BLaER1 treated with 17β-estradiol and CSF1 and Interleukin-3, amounts not matched to agents 10 nM and 100 nM (cell line): ENCODE measurements around the gene PHKG2.

ENCODE experiments used
- H3K27ac ChIP-seq, 11 experiments: shearing (Covaris generic); formaldehyde crosslinking; 2 replicates each; pipeline ENCODE4 v1.8.1; 2022
- H3K27me3 ChIP-seq, 11 experiments: shearing (Covaris generic); formaldehyde crosslinking; 2 replicates each; pipeline ENCODE4 v1.8.1; 2022
- H3K36me3 ChIP-seq, 11 experiments: shearing (Covaris generic); formaldehyde crosslinking; 2 replicates each; pipeline ENCODE4 v1.8.1; 2022
- H3K4me1 ChIP-seq, 10 experiments: shearing (Covaris generic); formaldehyde crosslinking; 2 replicates each; pipeline ENCODE4 v1.8.1; 2022
- H3K4me2 ChIP-seq, 11 experiments: shearing (Covaris generic); formaldehyde crosslinking; 2 replicates each; pipeline ENCODE4 v1.8.1; 2022
- H3K4me3 ChIP-seq, 10 experiments: shearing (Covaris generic); formaldehyde crosslinking; 2 replicates each; pipeline ENCODE4 v1.8.1; 2022
- H3K9ac ChIP-seq, 11 experiments: shearing (Covaris generic); formaldehyde crosslinking; 2 replicates each; pipeline ENCODE4 v1.8.1; 2022
- H3K9me3 ChIP-seq, 11 experiments: shearing (Covaris generic); formaldehyde crosslinking; replicated peaks in 1 of 11; 2 replicates each; pipeline ENCODE4 v1.8.1; 2022
- H4K20me1 ChIP-seq, 11 experiments: shearing (Covaris generic); formaldehyde crosslinking; 2 replicates each; pipeline ENCODE4 v1.8.1; 2022
- Cebpa-rat ChIP-seq, 11 experiments: shearing (Covaris generic); IDR thresholded peaks; 2 replicates each; pipeline ENCODE4 v1.8.1; 2022

Gene PHKG2

GRCh38 chr16:30722916-30723315 is 25.3 kb upstream of the PHKG2 start:
- Histone ChIP-seq H4K20me1 (peaks cover 37 to 100% (median 85%) of the 10 kb centered on the region in 11 experiments; a peak in 21 of 22 replicates), H3K9ac (no peak overlapping the region), H3K4me3 (no peak overlapping the region), H3K36me3 (peaks cover 85 to 100% (median 99%) of the 10 kb centered on the region in 11 experiments), H3K27ac (0 out of 22 replicates have a peak overlapping the region, but pooled peaks of 2 of the 11 experiments have one; percentile 2 to 16), H3K27me3 (no peaks in the 10 kb centered on the region), H3K4me1 (peaks cover 6 to 44% (median 27%) of the 10 kb centered on the region in 10 experiments), H3K9me3 (no peaks in the 10 kb centered on the region), H3K4me2 (no peak overlapping the region)
- no peak for TF ChIP-seq Cebpa-rat (IDR thresholded peaks at IDR 0.05)

DNA sequence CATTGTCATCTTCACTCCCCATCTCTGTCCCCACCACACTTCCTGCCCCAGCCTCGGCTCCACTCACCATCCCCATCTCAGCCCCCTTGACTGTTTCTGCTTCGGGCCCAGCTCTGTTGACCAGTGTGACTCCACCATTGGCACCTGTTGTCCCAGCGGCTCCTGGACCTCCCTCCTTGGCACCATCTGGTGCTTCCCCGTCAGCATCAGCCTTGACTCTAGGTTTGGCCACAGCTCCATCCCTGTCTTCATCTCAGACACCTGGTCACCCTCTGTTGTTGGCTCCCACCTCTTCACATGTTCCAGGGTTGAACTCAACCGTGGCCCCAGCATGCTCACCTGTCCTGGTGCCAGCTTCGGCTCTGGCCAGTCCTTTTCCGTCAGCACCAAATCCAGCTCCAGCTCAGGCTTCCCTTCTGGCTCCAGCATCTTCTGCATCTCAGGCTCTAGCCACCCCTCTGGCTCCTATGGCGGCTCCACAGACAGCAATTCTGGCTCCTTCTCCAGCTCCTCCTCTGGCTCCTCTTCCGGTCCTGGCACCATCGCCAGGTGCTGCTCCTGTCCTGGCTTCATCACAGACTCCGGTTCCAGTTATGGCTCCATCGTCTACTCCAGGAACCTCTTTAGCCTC is 24.4 kb upstream of the PHKG2 start:
- Histone ChIP-seq H3K27ac (peak overlapping the region in 2 of 11 experiments; percentile 60 to 64; a peak in 2 of 22 replicates), H3K4me1 (peaks cover 15 to 52% (median 36%) of the 10 kb centered on the region in 10 experiments), H4K20me1 (peaks cover 39 to 100% (median 94%) of the 10 kb centered on the region in 11 experiments; a peak in 21 of 22 replicates), H3K36me3 (peaks cover 75 to 98% (median 97%) of the 10 kb centered on the region in 11 experiments), H3K4me2 (peak overlapping the region in 4 of 11 experiments; percentile 47 to 74 (median 64); a peak in 6 of 22 replicates), H3K9me3 (no peaks in the 10 kb centered on the region), H3K4me3 (no peak overlapping the region), H3K9ac (no peak overlapping the region), H3K27me3 (no peaks in the 10 kb centered on the region)
- no peak for TF ChIP-seq Cebpa-rat (IDR thresholded peaks at IDR 0.05)

DNA sequence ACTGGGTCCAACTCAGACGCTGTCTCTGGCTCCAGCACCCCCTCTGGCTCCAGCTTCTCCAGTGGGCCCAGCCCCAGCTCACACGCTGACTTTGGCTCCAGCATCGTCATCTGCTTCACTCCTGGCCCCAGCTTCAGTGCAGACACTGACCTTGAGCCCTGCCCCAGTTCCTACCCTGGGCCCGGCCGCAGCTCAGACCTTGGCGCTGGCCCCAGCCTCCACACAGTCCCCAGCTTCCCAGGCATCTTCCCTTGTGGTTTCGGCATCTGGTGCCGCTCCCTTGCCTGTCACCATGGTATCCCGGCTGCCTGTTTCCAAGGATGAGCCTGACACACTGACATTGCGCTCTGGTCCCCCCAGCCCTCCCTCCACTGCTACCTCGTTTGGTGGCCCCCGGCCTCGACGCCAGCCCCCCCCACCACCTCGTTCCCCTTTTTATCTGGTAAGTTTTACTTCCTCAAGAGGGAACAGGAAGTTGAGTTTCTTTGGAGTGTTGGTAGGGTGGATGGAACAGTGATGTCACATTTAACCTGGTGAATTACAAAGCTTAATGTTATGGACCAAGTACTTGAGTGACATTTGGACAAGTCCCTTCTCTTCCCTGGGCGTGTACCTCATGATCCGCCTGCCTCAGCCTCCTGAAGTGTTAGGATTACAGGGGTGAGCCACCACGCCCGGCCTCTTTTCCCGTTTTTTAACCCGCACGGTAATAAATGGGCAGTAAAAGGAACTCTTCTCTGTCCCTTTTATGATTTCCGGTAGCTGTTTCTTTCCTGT is 23.4 kb upstream of the PHKG2 start:
- H3K36me3 ChIP-seq = peaks cover 77 to 98% (median 97%) of the 10 kb centered on the region in 11 experiments
- no peaks in the 10 kb centered on the region for H3K9me3 ChIP-seq
- peaks cover 21 to 62% (median 44%) of the 10 kb centered on the region in 10 experiments for H3K4me1 ChIP-seq
- H3K4me2 ChIP-seq = peak overlapping the region in 8 of 11 experiments; percentile 1 to 74 (median 52); a peak in 13 of 22 replicates
- peak overlapping the region in 4 of 11 experiments; percentile 12 to 27 (median 22); a peak in 1 of 22 replicates for H3K9ac ChIP-seq
- TF ChIP-seq Cebpa-rat (IDR thresholded peaks at IDR 0.05) = no peak
- peaks cover 40 to 100% (median 97%) of the 10 kb centered on the region in 11 experiments; a peak in 21 of 22 replicates for H4K20me1 ChIP-seq
- no peak overlapping the region for H3K4me3 ChIP-seq
- no peaks in the 10 kb centered on the region for H3K27me3 ChIP-seq
- peak overlapping the region in 6 of 11 experiments; percentile 43 to 67 (median 62); a peak in 11 of 22 replicates for H3K27ac ChIP-seq

DNA sequence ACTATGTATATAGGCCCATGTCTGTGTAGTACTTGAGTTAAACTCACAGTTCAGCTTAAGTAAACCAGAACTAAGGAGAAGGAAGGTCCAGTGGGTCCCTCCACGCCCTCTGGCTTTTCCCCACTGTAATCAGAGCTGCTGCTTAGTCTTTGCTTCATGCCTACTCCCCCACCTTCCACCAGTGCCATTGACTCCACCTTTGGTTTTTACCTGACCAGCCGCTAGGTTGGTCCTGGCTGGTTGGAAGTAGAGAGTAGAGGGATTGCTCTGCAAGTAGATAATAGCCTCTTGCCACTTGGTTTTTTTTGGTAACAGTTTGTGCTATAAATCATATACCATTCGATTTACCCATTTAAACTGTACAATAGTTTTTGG is 22.8 kb upstream of the PHKG2 start:
- H3K27me3 ChIP-seq = no peaks in the 10 kb centered on the region
- peak overlapping the region in 5 of 11 experiments; percentile 47 to 74 (median 58); a peak in 10 of 22 replicates for H3K4me2 ChIP-seq
- peak overlapping the region in 2 of 11 experiments; percentile 12 to 27; a peak in 1 of 22 replicates for H3K9ac ChIP-seq
- H3K36me3 ChIP-seq = peaks cover 77 to 98% (median 97%) of the 10 kb centered on the region in 11 experiments
- H3K27ac ChIP-seq = peak overlapping the region in 6 of 11 experiments; percentile 15 to 67 (median 54); a peak in 10 of 22 replicates
- TF ChIP-seq Cebpa-rat (IDR thresholded peaks at IDR 0.05) = no peak
- H3K9me3 ChIP-seq = no peaks in the 10 kb centered on the region
- H3K4me3 ChIP-seq = no peak overlapping the region
- peaks cover 34 to 99% (median 94%) of the 10 kb centered on the region in 11 experiments; a peak in 21 of 22 replicates for H4K20me1 ChIP-seq
- H3K4me1 ChIP-seq = peaks cover 21 to 65% (median 44%) of the 10 kb centered on the region in 10 experiments

- Histone ChIP-seq H3K36me3 (peaks cover 77 to 98% (median 97%) of the 10 kb centered on the region in 11 experiments), H3K27ac (peak overlapping the region in 2 of 11 experiments; percentile 18 to 34; a peak in 1 of 22 replicates)
Observed at GRCh38 chr16:30728321-30728720, 19.9 kb upstream of the PHKG2 start.

DNA sequence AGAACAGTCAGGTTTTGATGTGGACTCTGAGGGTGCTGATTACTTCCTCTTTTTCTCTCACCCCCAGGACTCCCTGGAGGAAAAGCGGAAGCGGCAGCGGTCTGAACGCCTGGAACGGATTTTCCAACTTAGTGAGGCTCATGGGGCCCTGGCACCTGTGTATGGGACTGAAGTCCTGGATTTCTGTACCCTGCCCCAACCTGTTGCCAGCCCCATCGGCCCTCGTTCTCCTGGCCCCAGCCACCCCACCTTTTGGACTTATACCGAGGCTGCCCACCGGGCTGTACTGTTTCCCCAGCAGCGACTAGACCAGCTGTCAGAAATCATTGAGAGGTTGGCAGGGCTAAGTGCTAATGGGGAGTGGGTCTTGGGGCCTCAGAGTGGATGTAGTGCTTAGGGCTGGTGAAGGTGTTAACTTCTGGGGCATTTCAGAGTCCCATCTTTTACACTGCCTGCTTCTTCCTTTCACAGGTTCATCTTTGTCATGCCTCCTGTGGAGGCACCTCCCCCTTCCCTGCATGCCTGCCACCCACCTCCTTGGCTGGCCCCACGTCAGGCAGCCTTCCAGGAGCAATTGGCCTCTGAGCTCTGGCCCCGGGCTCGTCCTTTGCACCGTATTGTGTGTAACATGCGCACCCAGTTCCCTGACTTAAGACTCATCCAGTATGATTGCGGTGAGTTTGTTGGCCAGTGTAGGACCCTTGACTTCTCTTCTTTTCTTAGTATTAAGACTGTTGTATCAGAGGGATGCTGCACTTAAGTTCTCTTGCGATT is 19.1 kb upstream of the PHKG2 start:
- no peak overlapping the region for H3K4me3 ChIP-seq
- H3K36me3 ChIP-seq = peaks cover 77 to 98% (median 97%) of the 10 kb centered on the region in 11 experiments
- no peak for TF ChIP-seq Cebpa-rat (IDR thresholded peaks at IDR 0.05)
- H3K9ac ChIP-seq = peak overlapping the region in 6 of 11 experiments; percentile 10 to 40 (median 20); a peak in 5 of 22 replicates
- peak overlapping the region; percentile 45 to 83 (median 70) for H3K4me2 ChIP-seq
- H4K20me1 ChIP-seq = peaks cover 24 to 85% (median 66%) of the 10 kb centered on the region in 11 experiments; a peak in 21 of 22 replicates
- no peaks in the 10 kb centered on the region for H3K9me3 ChIP-seq
- no peaks in the 10 kb centered on the region for H3K27me3 ChIP-seq
- peaks cover 21 to 58% (median 42%) of the 10 kb centered on the region in 10 experiments for H3K4me1 ChIP-seq
- peak overlapping the region in 4 of 11 experiments; percentile 4 to 37 (median 20); a peak in 2 of 22 replicates for H3K27ac ChIP-seq

More at GRCh38 chr16:30728321-30728720, 19.9 kb upstream of the PHKG2 start:
- Histone ChIP-seq H4K20me1 (peaks cover 24 to 87% (median 73%) of the 10 kb centered on the region in 11 experiments; a peak in 21 of 22 replicates), H3K27me3 (no peaks in the 10 kb centered on the region), H3K9me3 (no peaks in the 10 kb centered on the region), H3K4me2 (peak overlapping the region; percentile 45 to 83 (median 70)), H3K4me1 (peaks cover 21 to 62% (median 44%) of the 10 kb centered on the region in 10 experiments), H3K9ac (peak overlapping the region in 2 of 11 experiments; percentile 24 to 26; a peak in 2 of 22 replicates), H3K4me3 (no peak overlapping the region)
- no peak for TF ChIP-seq Cebpa-rat (IDR thresholded peaks at IDR 0.05)

- H3K9me3 ChIP-seq = no peaks in the 10 kb centered on the region
- no peaks in the 10 kb centered on the region for H3K27me3 ChIP-seq
- H3K27ac ChIP-seq = no peak overlapping the region
- no peak overlapping the region for H3K4me2 ChIP-seq
- no peak overlapping the region; a peak in 2 of 22 replicates for H3K9ac ChIP-seq
- H3K36me3 ChIP-seq = peaks cover 85 to 98% (median 97%) of the 10 kb centered on the region in 11 experiments
- H3K4me1 ChIP-seq = peaks cover 21 to 35% (median 27%) of the 10 kb centered on the region in 10 experiments
- peaks cover 24 to 65% (median 45%) of the 10 kb centered on the region in 11 experiments; a peak in 21 of 22 replicates for H4K20me1 ChIP-seq
- no peak overlapping the region for H3K4me3 ChIP-seq
- no peak for TF ChIP-seq Cebpa-rat (IDR thresholded peaks at IDR 0.05)
Observed at GRCh38 chr16:30731411-30731810, 16.8 kb upstream of the PHKG2 start.
